ENCODE data around the gene NCOA7.

DNA sequence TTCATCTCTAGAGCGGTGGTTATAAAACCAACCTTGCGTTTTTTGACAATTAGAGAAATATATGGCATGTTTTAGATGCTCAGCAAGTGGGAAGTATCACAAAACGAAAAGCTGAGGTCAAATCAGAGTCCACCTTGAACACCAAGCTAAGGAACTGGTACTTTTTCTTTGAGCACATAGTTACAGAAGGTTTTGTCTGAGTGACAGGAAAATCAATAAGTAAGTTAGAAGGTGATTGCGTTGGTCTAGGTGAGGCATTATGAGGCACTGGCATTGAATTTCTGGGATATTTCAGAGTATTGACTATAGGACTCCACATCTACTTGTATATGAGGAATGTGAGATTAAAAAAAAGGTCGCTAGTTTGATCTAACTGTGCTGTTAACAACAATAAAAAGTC, 165.2 kb downstream of the NCOA7 start:
- TF ChIP-seq CTCF (IDR thresholded peaks at IDR 0.05) (no peak), ZFX (IDR thresholded peaks at IDR 0.05; ENCODE audit: borderline replicate concordance) (no peak)

Measured in 22Rv1 (cell line).